GM10266 (cell line): ENCODE data around the gene KDM1A.

Source experiments
- DNase-seq: peaks from one replicate; pipeline ENCODE4 v3.0.0; 2012; ENCODE audit errors: extremely low spot score
- CTCF ChIP-seq: IDR thresholded peaks from 2 replicates; pipeline ENCODE4 v1.5.1; 2012; ENCODE audit warnings: mild to moderate bottlenecking, low read depth; ENCODE audit not compliant: control insufficient read depth, insufficient read depth; ENCODE audit errors: missing control alignments

The KDM1A gene

GRCh38 chr1:23019094-23019862, at the start of gene KDM1A:
Gene KDM1A, plus strand, starts transcription at chr1:23019468. Its CDS starts 129 bp downstream, at chr1:23019597.
- peak; percentile 34 for TF ChIP-seq CTCF
- peak; percentile 94 for DNase-seq

- no peak for DNase-seq
- TF ChIP-seq CTCF: no peak
Measured at GRCh38 chr1:22970096-22970495, 49.2 kb upstream of the KDM1A start.

- no peak for TF ChIP-seq CTCF
- DNase-seq: no peak
Measured at GRCh38 chr1:22971161-22971560, 48.1 kb upstream of the KDM1A start.

GRCh38 chr1:22971611-22972405, 47.5 kb upstream of the KDM1A start:
- DNase-seq: no peak
- TF ChIP-seq CTCF: no peak

- no peak for DNase-seq
- TF ChIP-seq CTCF: no peak
Measured at GRCh38 chr1:22972760-22973159, 46.5 kb upstream of the KDM1A start, which contains the start of gene LACTBL1. Gene LACTBL1, minus strand, starts transcription at chr1:22972866. Its CDS starts 550 bp downstream, at chr1:22972316.

GRCh38 chr1:22975694-22976093, 43.6 kb upstream of the KDM1A start:
- DNase-seq: no peak
- TF ChIP-seq CTCF: no peak

- no peak for TF ChIP-seq CTCF
- DNase-seq: no peak
Measured at GRCh38 chr1:22976127-22976460, 43.2 kb upstream of the KDM1A start.
